Central memory CD8-positive, alpha-beta T cell (primary cell): ENCODE data around the gene LYZL4.

Experiments used
- ATAC-seq: fragments of 150-1000 bp; cut with Tn5 transposase; replicated peaks from 2 replicates; pipeline ENCODE4 v1.10.0; 2022; ENCODE audit warnings: mild to moderate bottlenecking, moderate FRiP score, moderate number of reproducible peaks; ENCODE audit not compliant: poor library complexity, severe bottlenecking; ENCODE audit errors: extremely low read depth
- DNase-seq, 2 donors: peaks; one replicate each; pipeline ENCODE4 v3.0.0; 2021; ENCODE audit warnings: low spot score in 2 of 2
- H3K27ac Mint-ChIP-seq: one replicate; pipeline ENCODE4 v1.8.0; 2022; ENCODE audit warnings: low read depth, mild to moderate bottlenecking, moderate library complexity, mixed read lengths
- H3K27me3 Mint-ChIP-seq: one replicate; pipeline ENCODE4 v1.8.0; 2022; ENCODE audit warnings: mixed read lengths
- H3K36me3 Mint-ChIP-seq: one replicate; pipeline ENCODE4 v1.8.0; 2022; ENCODE audit warnings: mild to moderate bottlenecking, moderate library complexity, mixed read lengths; ENCODE audit not compliant: insufficient read depth
- H3K4me1 Mint-ChIP-seq: one replicate; pipeline ENCODE4 v1.8.0; 2022; ENCODE audit warnings: mixed read lengths
- H3K4me3 Mint-ChIP-seq: one replicate; pipeline ENCODE4 v1.8.0; 2022; ENCODE audit warnings: mild to moderate bottlenecking, moderate library complexity, mixed read lengths
- H3K9me3 Mint-ChIP-seq: one replicate; pipeline ENCODE4 v1.8.0; 2022; ENCODE audit warnings: mixed read lengths

The LYZL4 gene

DNA sequence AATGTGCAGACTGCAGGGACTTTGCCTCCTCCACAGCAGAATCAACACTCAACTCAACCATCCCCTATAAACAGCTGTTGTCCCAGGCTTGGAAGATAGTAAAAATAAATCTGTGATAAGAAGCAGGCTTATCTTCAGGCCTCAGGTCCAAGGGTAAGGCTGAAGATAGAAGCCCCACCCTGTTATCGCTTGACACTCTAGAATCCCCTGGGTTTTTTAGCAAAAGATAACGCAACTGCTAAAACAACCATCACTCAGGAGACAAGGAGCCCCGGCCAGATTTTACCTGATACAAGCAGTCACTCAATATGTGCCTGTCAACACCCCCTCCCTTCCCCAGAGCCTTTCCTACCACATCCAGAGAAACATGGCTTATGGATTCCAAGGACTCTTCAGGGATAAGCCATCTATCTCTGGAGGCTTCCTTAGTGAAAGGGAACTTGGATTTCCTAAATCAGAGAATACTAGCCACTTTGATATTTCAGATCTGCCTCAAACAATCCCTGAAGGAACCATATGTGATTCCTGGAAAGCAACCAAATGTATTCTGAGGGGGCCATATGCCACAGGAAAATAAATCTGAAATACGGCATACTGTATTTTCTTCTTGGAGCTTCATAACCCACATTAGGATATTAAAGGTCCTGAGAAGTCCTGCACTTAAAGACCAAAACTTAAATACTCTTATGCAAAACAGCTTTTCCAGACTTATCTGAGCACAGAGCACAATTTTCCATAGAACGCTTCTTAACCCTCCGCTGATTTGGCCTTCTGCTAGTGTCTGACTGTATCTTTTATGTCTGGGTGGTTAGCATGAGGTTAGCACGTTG lies 60.4 kb downstream of the LYZL4 start:
- peaks cover 19% of the 10 kb centered on the region for H3K4me1 Mint-ChIP-seq
- DNase-seq (no peak), ATAC-seq (no peak)
- no peak overlapping the region for H3K4me3 Mint-ChIP-seq
- H3K27me3 Mint-ChIP-seq, result peaks cover 23% of the 10 kb centered on the region
- H3K9me3 Mint-ChIP-seq, result no peaks in the 10 kb centered on the region
- no peaks in the 10 kb centered on the region for H3K36me3 Mint-ChIP-seq
- H3K27ac Mint-ChIP-seq, result no peak overlapping the region

DNA sequence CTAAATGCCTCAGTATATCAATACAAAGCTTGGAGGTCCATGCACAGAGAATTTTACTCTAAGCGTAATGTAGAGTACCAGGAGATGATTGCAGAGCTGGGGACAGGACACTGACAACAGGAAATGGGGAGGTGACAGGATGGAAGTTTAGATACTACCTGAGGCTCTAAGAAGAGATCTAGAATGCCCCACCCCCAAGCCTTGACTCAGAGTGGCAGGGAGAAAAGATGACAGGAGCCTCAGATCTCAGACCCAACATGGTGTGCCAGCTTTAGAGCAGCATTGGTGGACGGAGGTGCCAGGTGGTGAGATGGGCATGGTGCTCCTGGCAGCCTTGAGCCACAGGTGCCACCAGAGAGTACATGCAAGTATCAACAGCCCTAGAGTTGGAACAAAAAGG lies 62.5 kb downstream of the LYZL4 start:
- peaks cover 1% of the 10 kb centered on the region for H3K36me3 Mint-ChIP-seq
- H3K4me1 Mint-ChIP-seq, result peaks cover 19% of the 10 kb centered on the region
- DNase-seq (no peak), ATAC-seq (no peak)
- H3K9me3 Mint-ChIP-seq, result no peaks in the 10 kb centered on the region
- peaks cover 13% of the 10 kb centered on the region for H3K27me3 Mint-ChIP-seq
- no peak overlapping the region for H3K27ac Mint-ChIP-seq
- H3K4me3 Mint-ChIP-seq, result no peak overlapping the region
